OCI-LY1 (cell line): ENCODE results near the gene CCDC18.

Experiments
- CTCF ChIP-seq: fragments of 200-600 bp; sonication (generic), shearing (Covaris generic); IDR thresholded peaks from 2 replicates; pipeline ENCODE4 v1.5.1; 2017; ENCODE audit warnings: mild to moderate bottlenecking, antibody characterized with exemption, low read length, moderate library complexity, mixed read lengths
- EZH2 ChIP-seq: fragments of 200-600 bp; sonication (generic), shearing (Covaris generic); IDR thresholded peaks from 2 replicates; pipeline ENCODE4 v1.8.0; 2017; ENCODE audit warnings: borderline replicate concordance, mixed run types, mild to moderate bottlenecking, antibody characterized with exemption, low read length, moderate library complexity, mixed read lengths

GRCh38 chr1:93148001-93148400, 32.5 kb upstream of the CCDC18 start:
- no peak for TF ChIP-seq CTCF
- no peak for TF ChIP-seq EZH2
